MM.1S (cell line): ENCODE measurements around the gene SSBP4.

Experiments
- DNase-seq: peaks from one replicate; pipeline ENCODE4 v3.0.0-alpha.2; 2015
- H2AFZ ChIP-seq: fragments of 300-600 bp; sonication (generic); 2 replicates; pipeline ENCODE4 v1.6.0; 2016; ENCODE audit warnings: antibody characterized with exemption, low read length
- H3F3A ChIP-seq: fragments of 300-600 bp; sonication (generic); 2 replicates; pipeline ENCODE4 v1.6.1; 2016; ENCODE audit warnings: mild to moderate bottlenecking, antibody characterized with exemption, low read length, moderate library complexity, mixed read lengths; ENCODE audit not compliant: insufficient read depth
- H3K27ac ChIP-seq: fragments of 300-600 bp; sonication (generic); 2 replicates; pipeline ENCODE4 v1.5.1; 2016; ENCODE audit warnings: mild to moderate bottlenecking, low read length
- H3K27me3 ChIP-seq: fragments of 300-600 bp; sonication (generic); replicated peaks from 2 replicates; pipeline ENCODE4 v1.6.0; 2016; ENCODE audit warnings: low read length; ENCODE audit not compliant: insufficient read depth
- H3K36me3 ChIP-seq: fragments of 300-600 bp; sonication (generic); replicated peaks from 2 replicates; pipeline ENCODE4 v1.6.1; 2016; ENCODE audit warnings: mild to moderate bottlenecking, low read length, mixed read lengths; ENCODE audit not compliant: insufficient read depth
- H3K4me1 ChIP-seq: fragments of 300-600 bp; sonication (generic); 2 replicates; pipeline ENCODE4 v1.6.1; 2016; ENCODE audit warnings: low read length, mixed read lengths
- H3K4me2 ChIP-seq: fragments of 300-600 bp; sonication (generic); 2 replicates; pipeline ENCODE4 v1.6.0; 2016; ENCODE audit warnings: low read depth, low read length
- H3K4me3 ChIP-seq: fragments of 300-600 bp; sonication (generic); 2 replicates; pipeline ENCODE4 v1.5.1; 2016; ENCODE audit warnings: low read length, mixed read lengths
- H3K79me2 ChIP-seq: fragments of 300-600 bp; sonication (generic); 2 replicates; pipeline ENCODE4 v1.6.1; 2016; ENCODE audit warnings: mixed run types, low read length, mixed read lengths
- H3K9ac ChIP-seq: fragments of 300-600 bp; sonication (generic); 2 replicates; pipeline ENCODE4 v1.6.1; 2016; ENCODE audit warnings: low read length, mixed read lengths
- H3K9me2 ChIP-seq: fragments of 300-600 bp; sonication (generic); replicated peaks from 2 replicates; pipeline ENCODE4 v1.6.1; 2016; ENCODE audit warnings: mild to moderate bottlenecking, low read length, mixed read lengths; ENCODE audit not compliant: insufficient read depth
- H3K9me3 ChIP-seq: fragments of 300-600 bp; sonication (generic); replicated peaks from 2 replicates; pipeline ENCODE4 v1.6.1; 2016; ENCODE audit warnings: mild to moderate bottlenecking, low read length, mixed read lengths; ENCODE audit not compliant: insufficient read depth
- H4K20me1 ChIP-seq: fragments of 300-600 bp; sonication (generic); 2 replicates; pipeline ENCODE4 v1.6.1; 2016; ENCODE audit warnings: mild to moderate bottlenecking, low read length, moderate library complexity, mixed read lengths; ENCODE audit not compliant: insufficient read depth
- CTCF ChIP-seq: fragments of 300-600 bp; sonication (generic); IDR thresholded peaks from 2 replicates; pipeline ENCODE4 v1.5.1; 2016; ENCODE audit warnings: antibody characterized with exemption, low read length, mixed read lengths
- EZH2 ChIP-seq: fragments of 300-600 bp; sonication (generic); optimal IDR thresholded peaks from 2 replicates; pipeline ENCODE3; 2017; ENCODE audit warnings: low read depth, mild to moderate bottlenecking, antibody characterized with exemption, low read length, mixed read lengths
- EZH2phosphoT487 ChIP-seq: fragments of 300-600 bp; sonication (generic); IDR thresholded peaks from 2 replicates; pipeline ENCODE4 v1.6.1; 2018; ENCODE audit warnings: antibody characterized with exemption, low read length

SSBP4 gene

GRCh38 chr19:18427743-18428113, 8.5 kb downstream of the SSBP4 start:
- no peaks in the 10 kb centered on the region for H4K20me1 ChIP-seq
- no peaks in the 10 kb centered on the region for H3K9me3 ChIP-seq
- no peaks in the 10 kb centered on the region for H3F3A ChIP-seq
- no peak overlapping the region for H3K9ac ChIP-seq
- no peak overlapping the region for H3K4me2 ChIP-seq
- H3K27me3 ChIP-seq: peaks cover 2% of the 10 kb centered on the region; the same call in 1 of the 2 replicates
- H3K9me2 ChIP-seq: no peaks in the 10 kb centered on the region
- H2AFZ ChIP-seq: no peak overlapping the region
- DNase-seq: no peak
- TF ChIP-seq EZH2phosphoT487 (no peak), CTCF (no peak), EZH2 (no peak)
- no peaks in the 10 kb centered on the region for H3K36me3 ChIP-seq
- no peaks in the 10 kb centered on the region for H3K79me2 ChIP-seq
- H3K4me3 ChIP-seq: no peak overlapping the region
- H3K4me1 ChIP-seq: peaks cover 4% of the 10 kb centered on the region; the same call in 1 of the 2 replicates
- no peak overlapping the region for H3K27ac ChIP-seq

GRCh38 chr19:18428173-18428786, 9.1 kb downstream of the SSBP4 start:
- Histone ChIP-seq H3F3A (no peaks in the 10 kb centered on the region), H3K27me3 (peaks cover 7% of the 10 kb centered on the region; the same call in 1 of the 2 replicates), H3K79me2 (no peaks in the 10 kb centered on the region), H2AFZ (no peak overlapping the region), H4K20me1 (no peaks in the 10 kb centered on the region), H3K36me3 (no peaks in the 10 kb centered on the region), H3K4me1 (peaks cover 4% of the 10 kb centered on the region; the same call in 1 of the 2 replicates), H3K9me2 (no peaks in the 10 kb centered on the region), H3K4me3 (no peak overlapping the region), H3K9me3 (no peaks in the 10 kb centered on the region), H3K27ac (no peak overlapping the region), H3K4me2 (peak overlapping the region; percentile 97; the same call in 1 of the 2 replicates), H3K9ac (no peak overlapping the region)
- DNase-seq: no peak
- no peak for TF ChIP-seq EZH2phosphoT487
- TF ChIP-seq CTCF: no peak
- no peak for TF ChIP-seq EZH2

- TF ChIP-seq EZH2phosphoT487 (no peak), CTCF (no peak), EZH2 (no peak)
- Histone ChIP-seq H3K36me3 (no peaks in the 10 kb centered on the region), H2AFZ (peak overlapping the region; percentile 77), H3K79me2 (no peaks in the 10 kb centered on the region), H3K4me2 (peak overlapping the region; percentile 97), H3K4me3 (peak overlapping the region; percentile 68), H3K27me3 (peaks cover 10% of the 10 kb centered on the region; the same call in 1 of the 2 replicates), H3K4me1 (peaks cover 4% of the 10 kb centered on the region; the same call in 1 of the 2 replicates), H3K9me2 (no peaks in the 10 kb centered on the region), H3F3A (no peaks in the 10 kb centered on the region), H3K27ac (no peak overlapping the region), H4K20me1 (no peaks in the 10 kb centered on the region), H3K9ac (peak overlapping the region; percentile 56; the same call in 1 of the 2 replicates), H3K9me3 (no peaks in the 10 kb centered on the region)
- peak; percentile 77 for DNase-seq
Observed at GRCh38 chr19:18428787-18429674, 9.8 kb downstream of the SSBP4 start.
